Stomach (tissue), 4 donors: ENCODE measurements around the gene RHBG.

Experiments
- POLR2A ChIP-seq, 4 donors: fragments of 450-650 bp; IDR thresholded peaks; one replicate each; pipeline ENCODE4 v1.6.1; 2016; ENCODE audit warnings: antibody characterized with exemption in 4 of 4, control low read depth in 2 of 4, mild to moderate bottlenecking in 1 of 4, moderate library complexity in 1 of 4
- POLR2AphosphoS5 ChIP-seq, 3 donors: sonication (generic); formaldehyde crosslinking; IDR thresholded peaks; one replicate each; pipeline ENCODE4 v1.6.1; 2016; ENCODE audit warnings: antibody characterized with exemption in 3 of 3
- TF ChIP-seq, protein P1 (sequence below), 7 experiments: fragments of 450-650 bp in 4 of 7; fragments of 200-600 bp in 3 of 7; sonication (generic) in 3 of 7; IDR thresholded peaks; one replicate each; pipeline ENCODE4 v1.5.1; 2016 to 2019; ENCODE audit warnings: antibody characterized with exemption in 7 of 7, control low read depth in 2 of 7, mild to moderate bottlenecking in 1 of 7

DNA sequence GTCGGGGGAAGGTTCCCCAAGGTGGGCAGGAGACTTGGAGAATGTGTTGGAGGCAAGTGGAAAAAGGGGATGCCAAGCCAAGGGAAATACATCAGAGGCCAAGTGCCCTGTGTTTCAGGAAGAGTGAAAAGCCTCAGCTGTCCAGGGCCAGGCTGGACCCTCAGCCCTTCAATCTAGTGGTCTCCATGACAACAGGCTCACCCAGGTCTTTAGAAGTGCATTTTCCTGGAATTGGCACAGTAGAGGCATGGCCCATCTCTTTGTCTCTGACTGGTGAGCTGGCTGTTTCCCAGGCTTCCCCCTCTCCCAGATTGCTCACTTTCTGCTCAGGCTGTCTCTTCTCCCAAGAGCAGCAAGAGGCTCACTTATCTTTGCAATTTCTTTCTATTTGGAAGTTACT, 10.4 kb upstream of the RHBG start:
- TF ChIP-seq, protein P1, sequence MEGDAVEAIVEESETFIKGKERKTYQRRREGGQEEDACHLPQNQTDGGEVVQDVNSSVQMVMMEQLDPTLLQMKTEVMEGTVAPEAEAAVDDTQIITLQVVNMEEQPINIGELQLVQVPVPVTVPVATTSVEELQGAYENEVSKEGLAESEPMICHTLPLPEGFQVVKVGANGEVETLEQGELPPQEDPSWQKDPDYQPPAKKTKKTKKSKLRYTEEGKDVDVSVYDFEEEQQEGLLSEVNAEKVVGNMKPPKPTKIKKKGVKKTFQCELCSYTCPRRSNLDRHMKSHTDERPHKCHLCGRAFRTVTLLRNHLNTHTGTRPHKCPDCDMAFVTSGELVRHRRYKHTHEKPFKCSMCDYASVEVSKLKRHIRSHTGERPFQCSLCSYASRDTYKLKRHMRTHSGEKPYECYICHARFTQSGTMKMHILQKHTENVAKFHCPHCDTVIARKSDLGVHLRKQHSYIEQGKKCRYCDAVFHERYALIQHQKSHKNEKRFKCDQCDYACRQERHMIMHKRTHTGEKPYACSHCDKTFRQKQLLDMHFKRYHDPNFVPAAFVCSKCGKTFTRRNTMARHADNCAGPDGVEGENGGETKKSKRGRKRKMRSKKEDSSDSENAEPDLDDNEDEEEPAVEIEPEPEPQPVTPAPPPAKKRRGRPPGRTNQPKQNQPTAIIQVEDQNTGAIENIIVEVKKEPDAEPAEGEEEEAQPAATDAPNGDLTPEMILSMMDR (IDR thresholded peaks at IDR 0.05) = no peak
- TF ChIP-seq POLR2AphosphoS5 (IDR thresholded peaks at IDR 0.05) = no peak
- no peak for TF ChIP-seq POLR2A (IDR thresholded peaks at IDR 0.05)
